K562 (cell line): ENCODE data around the gene VAPB. TPM values are rescaled to one million over a fixed set of nuclear protein-coding genes. Genes with fewer than 3 reads are reported as not detected.
A peak's percentile ranks its signal among the peaks of the same experiment; 100 is the strongest.

Source experiments
- ATAC-seq: fragments of 200-7000 bp; cut with Tn5 transposase; 3 replicates; pipeline ENCODE4 v1.9.1; 2020; ENCODE audit warnings: moderate library complexity
- BruUV-seq: library from RNA; stranded (reverse); fragments of 400-500 nt; replicated peaks from 2 replicates; lab custom pipeline; 2021; lab: Mats Ljungman, UMichigan
- CTCF ChIA-PET: fragments of 300-600 bp; formaldehyde crosslinking; extraction: SDS; loops from one replicate; lab custom pipeline; 2021; ENCODE audit warnings: low intra/inter-chr PET ratio; lab: Yijun Ruan, JAX
- POLR2A ChIA-PET: fragments of 300-600, 350-650 bp; sonication (Branson Sonifier 250); formaldehyde crosslinking; extraction: SDS; loops from one replicate; lab custom pipeline; 2021; ENCODE audit warnings: antibody characterized with exemption, inconsistent platforms; lab: Yijun Ruan, JAX
- DNase-seq, 4 experiments: peaks; one replicate each; pipeline versions ENCODE4 v3.0.0 to v3.0.0-alpha.2; 2011 to 2018; ENCODE audit warnings: low spot score in 3 of 4, mixed read lengths in 3 of 4; ENCODE audit errors: extremely low read depth in 1 of 4
- FAIRE-seq: peaks from 2 replicates; lab custom pipeline; 2011; peaks lifted over from hg19 to GRCh38; lab: Jason Lieb, UNC
- H2AFZ ChIP-seq: 2 replicates; pipeline ENCODE4 v1.6.0; 2011; ENCODE audit warnings: low read depth, low read length, control low read depth, inconsistent platforms
- H3K27ac ChIP-seq: fragments of 200-600 bp; 3 replicates; pipeline ENCODE4 v1.8.0; 2011; ENCODE audit warnings: low read depth, mild to moderate bottlenecking, control low read depth, inconsistent platforms, low read length, moderate library complexity, mixed read lengths; ENCODE audit errors: extremely low read depth
- H3K27me3 ChIP-seq, 2 experiments: fragments of 300-600 bp in 1 of 2; 2 replicates in 1 of 2; 3 replicates in 1 of 2; pipeline versions ENCODE4 v1.6.0 to v1.8.0; 2011; ENCODE audit warnings: inconsistent platforms in 2 of 2, low read length in 2 of 2, mild to moderate bottlenecking in 1 of 2, mixed read lengths in 1 of 2, moderate library complexity in 1 of 2; ENCODE audit not compliant: control insufficient read depth in 2 of 2, insufficient read depth in 2 of 2
- H3K36me3 ChIP-seq: fragments of 300-600 bp; 3 replicates; pipeline ENCODE4 v1.8.0; 2011; ENCODE audit warnings: mild to moderate bottlenecking, low read length, inconsistent platforms; ENCODE audit not compliant: control insufficient read depth, insufficient read depth
- H3K4me1 ChIP-seq, 2 experiments: fragments of 200-600 bp in 1 of 2; replicated peaks in 1 of 2; 2 replicates in 1 of 2; 3 replicates in 1 of 2; pipeline versions ENCODE4 v1.5.1 to v1.8.0; 2011; ENCODE audit warnings: inconsistent platforms in 2 of 2, low read length in 2 of 2, mild to moderate bottlenecking in 1 of 2, mixed read lengths in 1 of 2, moderate library complexity in 1 of 2; ENCODE audit not compliant: control insufficient read depth in 2 of 2, insufficient read depth in 2 of 2
- H3K4me2 ChIP-seq: 2 replicates; pipeline ENCODE4 v1.6.1; 2011; ENCODE audit warnings: low read length, control low read depth, inconsistent platforms, mixed read lengths; ENCODE audit not compliant: insufficient read depth
- H3K4me3 ChIP-seq: fragments of 200-600 bp; sonication (generic), shearing (Covaris generic); 2 replicates; pipeline ENCODE4 v1.5.1; 2016; ENCODE audit warnings: control low read depth, inconsistent platforms
- H3K79me2 ChIP-seq: fragments of 200-600 bp; 3 replicates; pipeline ENCODE4 v1.8.0; 2011; ENCODE audit warnings: low read length, inconsistent platforms; ENCODE audit not compliant: control insufficient read depth, insufficient read depth
- H3K9ac ChIP-seq, 2 experiments: 2 replicates each; pipeline versions ENCODE4 v1.6.0 to v1.6.1; 2011; ENCODE audit warnings: low read depth in 2 of 2, low read length in 2 of 2, control low read depth in 1 of 2, inconsistent platforms in 1 of 2, mild to moderate bottlenecking in 1 of 2, mixed read lengths in 1 of 2; ENCODE audit not compliant: insufficient read depth in 1 of 2
- H3K9me1 ChIP-seq: one replicate; pipeline ENCODE4 v1.6.0; 2011; ENCODE audit warnings: inconsistent platforms, mild to moderate bottlenecking, low read length, moderate library complexity; ENCODE audit not compliant: control insufficient read depth, insufficient read depth
- H3K9me3 ChIP-seq: replicated peaks from 2 replicates; pipeline ENCODE4 v1.5.1; 2011; ENCODE audit warnings: low read depth, low read length, inconsistent platforms; ENCODE audit not compliant: control insufficient read depth, insufficient read depth
- H4K20me1 ChIP-seq: replicated peaks from 2 replicates; pipeline ENCODE4 v1.6.1; 2011; ENCODE audit warnings: low read length, inconsistent platforms, mixed read lengths; ENCODE audit not compliant: control insufficient read depth, insufficient read depth
- CEBPG ChIP-seq, 3 experiments: fragments of 200-800 bp in 1 of 3; sonication (Bioruptor generic) in 1 of 3; sonication (generic) in 1 of 3; formaldehyde crosslinking in 1 of 3; IDR thresholded peaks in 2 of 3; conservative IDR thresholded peaks in 1 of 3; 2 replicates each; pipeline versions ENCODE4 v1.6.1 to v1.8.0; 2016 to 2022; ENCODE audit warnings: missing compliant biosample characterization in 2 of 3, missing genetic modification characterization in 2 of 3, mild to moderate bottlenecking in 1 of 3, missing genetic modification reagents in 1 of 3
- DMBX1 ChIP-seq: fragments of 250-450 bp; sonication (Bioruptor Pico); IDR thresholded peaks from 2 replicates; pipeline ENCODE4 v1.8.0; 2022; ENCODE audit warnings: inconsistent platforms, mild to moderate bottlenecking, moderate library complexity, borderline replicate concordance
- EP400 ChIP-seq: fragments of 450-650 bp; IDR thresholded peaks from 2 replicates; pipeline ENCODE4 v1.6.1; 2017; ENCODE audit warnings: antibody characterized with exemption, mild to moderate bottlenecking, moderate library complexity
- FOSL1 ChIP-seq: fragments of 200-800 bp; sonication (Bioruptor generic); conservative IDR thresholded peaks from 2 replicates; pipeline ENCODE4 v1.6.1; 2016; ENCODE audit warnings: missing genetic modification characterization, missing compliant biosample characterization
- HNRNPLL ChIP-seq: fragments of 200-400 bp; formaldehyde crosslinking; IDR thresholded peaks from 2 replicates; pipeline ENCODE4 v1.6.1; 2017; ENCODE audit warnings: low read length, low read depth, mild to moderate bottlenecking; ENCODE audit not compliant: poor library complexity, severe bottlenecking
- JUN ChIP-seq, 2 experiments: sonication (generic) in 1 of 2; formaldehyde crosslinking in 1 of 2; IDR thresholded peaks; 2 replicates each; pipeline versions ENCODE4 v1.6.1 to v1.8.0; 2012 to 2022; ENCODE audit warnings: borderline replicate concordance in 2 of 2, mild to moderate bottlenecking in 2 of 2, improper control_type of control experiment in 1 of 2, low read depth in 1 of 2, low read length in 1 of 2, missing genetic modification reagents in 1 of 2
- MYC ChIP-seq, 2 experiments: fragments of 250-450 bp in 1 of 2; sonication (Bioruptor Pico) in 1 of 2; IDR thresholded peaks; 2 replicates each; pipeline versions ENCODE4 v1.5.1 to v1.6.1; 2012 to 2021; ENCODE audit warnings: low read depth in 2 of 2, borderline replicate concordance in 1 of 2, improper control_type of control experiment in 1 of 2, low read length in 1 of 2, mild to moderate bottlenecking in 1 of 2, moderate library complexity in 1 of 2
- MYNN ChIP-seq, 2 experiments: sonication (generic); formaldehyde crosslinking in 1 of 2; IDR thresholded peaks; 2 replicates each; pipeline versions ENCODE4 v1.5.0 to v1.6.1; 2016 to 2020; ENCODE audit warnings: antibody characterized with exemption in 1 of 2, missing genetic modification reagents in 1 of 2
- PRDM10 ChIP-seq: fragments of 450-650 bp; IDR thresholded peaks from 2 replicates; pipeline ENCODE4 v1.6.1; 2018; ENCODE audit not compliant: partially characterized antibody
- SMARCE1 ChIP-seq: fragments of 450-650 bp; IDR thresholded peaks from 2 replicates; pipeline ENCODE4 v1.7.1; 2016; ENCODE audit warnings: mild to moderate bottlenecking
- TCF3 ChIP-seq: sonication (generic); formaldehyde crosslinking; IDR thresholded peaks from 2 replicates; pipeline ENCODE4 v1.4.0; 2020; ENCODE audit warnings: mild to moderate bottlenecking, missing genetic modification reagents
- ZNF263 ChIP-seq: sonication (generic); formaldehyde crosslinking; IDR thresholded peaks from 2 replicates; pipeline ENCODE4 v1.8.0; 2022; ENCODE audit warnings: mild to moderate bottlenecking, missing genetic modification reagents, borderline replicate concordance
- WGBS: fragments of 100-300 bp; shearing (Covaris generic); methylation state at CpG from one replicate; pipeline ENCODE4 v1.1.6; 2016; ENCODE audit warnings: low coverage, mixed read lengths; ENCODE audit not compliant: insufficient coverage; ENCODE audit errors: missing lambda C conversion rate; 5-methylcytosine and 5-hydroxymethylcytosine counted together
- in situ Hi-C: fragments of 300-500 bp; cut with MboI; formaldehyde crosslinking; loops from 4 replicates; pipeline ENCODE4 v1.15.0; 2018; ENCODE audit warnings: inconsistent platforms, mixed read lengths
- intact Hi-C: fragments of 100-400 bp; cut with micrococcal nuclease; formaldehyde crosslinking; loops from 2 replicates; pipeline ENCODE4 v1.14.2; 2022
- polyA plus RNA-seq, 8 experiments: library from polyadenylated mRNA; depleted of rRNA in 4 of 8; stranded (reverse) in 5 of 8; unstranded in 3 of 8; fragments of >200 nt; fragmentation: Nextera tagmentation in 2 of 8; fragmentation: Illumina TruSeq in 1 of 8; extraction: Ambion mirVana in 2 of 8; extraction: Trizol in 1 of 8; gene quantifications; 2 replicates each; pipeline versions ENCODE4 v1.2.1 to v1.2.3, GENCODE V29; 2011 to 2014; ENCODE audit warnings: inconsistent platforms in 1 of 8, missing spikeins in 1 of 8
- total RNA-seq, 7 experiments: library from RNA; depleted of rRNA in 6 of 7; stranded (reverse); fragments of >200 nt in 6 of 7; fragmentation: Illumina TruSeq in 2 of 7; extraction: Trizol in 2 of 7; gene quantifications; 2 replicates each; pipeline versions ENCODE4 v1.2.1 to v1.2.3, GENCODE V29; 2011 to 2021; ENCODE audit warnings: low replicate concordance in 1 of 7

The VAPB gene
- total and polyA plus RNA-seq, 9 of the 15 experiments (the other 6 are each of a cell fraction or from before 2014, with no cell fraction given) = 3.4 to 51.0 (median 27.9) TPM

- TF ChIP-seq MYC (IDR thresholded peaks at IDR 0.05; ENCODE audit: low read depth, low read length) (no peak), MYC (CRISPR knock-in tag; IDR thresholded peaks at IDR 0.05; ENCODE audit: borderline replicate concordance, low read depth) (no peak), MYNN (IDR thresholded peaks at IDR 0.05) (no peak), MYNN (CRISPR knock-in tag; IDR thresholded peaks at IDR 0.05) (no peak)
- TF ChIP-seq, all 486 proteins: peak for 2
Observed at GRCh38 chr20:58418949-58419748, 30.1 kb downstream of the VAPB start (continued).

- H3K79me2 ChIP-seq = peaks cover 95% of the 10 kb centered on the region
- no peak overlapping the region for H2AFZ ChIP-seq
- no peak overlapping the region for H3K9ac ChIP-seq
- no peak overlapping the region for H3K4me3 ChIP-seq
- in situ Hi-C loops (no loop called here), intact Hi-C loops (no loop called here)
- peaks cover 81% of the 10 kb centered on the region for H3K36me3 ChIP-seq
- H3K4me2 ChIP-seq = no peak overlapping the region
- ChIA-PET CTCF (no interaction called here), POLR2A (interaction anchor here (0.6 to 2.1 kb wide), 8 partner anchors 8 to 60 kb away, joined by 3 to 5 read pairs (median 4); no protein-coding TSS in a partner anchor)
- no peaks in the 10 kb centered on the region for H3K27me3 ChIP-seq
- DNase-seq (peak in 3 of 4 experiments; percentile 18 to 56 (median 54)), ATAC-seq (peak; percentile 76), FAIRE-seq (peak; percentile 84)
- BruUV-seq = no TSS peak
- peaks cover 0 to 9% of the 10 kb centered on the region in 2 experiments; a peak in 2 of 5 replicates for H3K4me1 ChIP-seq
- peaks cover 12% of the 10 kb centered on the region for H4K20me1 ChIP-seq
- no peaks in the 10 kb centered on the region for H3K9me1 ChIP-seq
- WGBS = 58% methylated on average over 5 of the region's 5 CpGs
- no peak overlapping the region; the same call in 2 of the 3 replicates for H3K27ac ChIP-seq
- H3K9me3 ChIP-seq = no peaks in the 10 kb centered on the region
- TF ChIP-seq TCF3 (CRISPR knock-in tag) = peak; percentile 45; the same call in 1 of the 2 replicates
- TF ChIP-seq SMARCE1 = no peak
- peak; percentile 38; the same call in 1 of the 2 replicates for TF ChIP-seq ZNF263 (CRISPR knock-in tag)
- TF ChIP-seq PRDM10 = peak; percentile 79
- no peak for TF ChIP-seq EP400
- TF ChIP-seq FOSL1 (tag) = peak; percentile 89
- TF ChIP-seq DMBX1 (CRISPR knock-in tag) = peak; percentile 22; the same call in 1 of the 2 replicates
- no peak for TF ChIP-seq HNRNPLL
- peak; percentile 58; the same call in 1 of the 2 replicates for TF ChIP-seq JUN (IDR thresholded peaks at IDR 0.05; ENCODE audit: borderline replicate concordance, low read depth, low read length)
- no peak for TF ChIP-seq JUN (CRISPR knock-in tag; IDR thresholded peaks at IDR 0.05; ENCODE audit: borderline replicate concordance)
- no peak; the same call in 1 of the 2 replicates for TF ChIP-seq CEBPG (CRISPR knock-in tag; IDR thresholded peaks at IDR 0.05)
- TF ChIP-seq CEBPG (tag; conservative IDR thresholded peaks at IDR 0.05 in 1 of 2, IDR thresholded peaks at IDR 0.05 in 1 of 2) = peak in 1 of 2 experiments; percentile 76; a peak in 2 of 4 replicates
Observed at GRCh38 chr20:58420798-58421496, 31.9 kb downstream of the VAPB start.
